GM20000 (cell line): ENCODE results near the gene ZNF439.
A peak's percentile ranks its signal among the peaks of the same experiment; 100 is the strongest.
"Not testable (repeated sequence)": the region's sequence is repeated elsewhere in the genome, so short reads cannot be mapped to it uniquely, and the experiment has no call there.

Source experiments
- DNase-seq: peaks from one replicate; pipeline ENCODE4 v3.0.0; 2012; ENCODE audit warnings: low spot score
- CTCF ChIP-seq: IDR thresholded peaks from 2 replicates; pipeline ENCODE4 v1.5.1; 2012; ENCODE audit warnings: mild to moderate bottlenecking, control low read depth; ENCODE audit errors: extremely low read depth, missing control alignments

Gene ZNF439

GRCh38 chr19:11880598-11880997 lies 32.1 kb downstream of the ZNF439 start:
- no peak for TF ChIP-seq CTCF
- DNase-seq, result no peak

- TF ChIP-seq CTCF, result peak; percentile 52
- DNase-seq, result peak; percentile 56
These were observed 32.8 kb downstream of the ZNF439 start for GRCh38 chr19:11881151-11881800.

- no peak for TF ChIP-seq CTCF
These were observed 34.1 kb downstream of the ZNF439 start for GRCh38 chr19:11882606-11883005.

GRCh38 chr19:11887234-11887610 lies 38.7 kb downstream of the ZNF439 start:
- no peak for DNase-seq
- no peak for TF ChIP-seq CTCF

More at GRCh38 chr19:11882606-11883005, 34.1 kb downstream of the ZNF439 start:
- DNase-seq, result no peak

- peak; percentile 60 for DNase-seq
- no peak for TF ChIP-seq CTCF
These were observed 39.3 kb downstream of the ZNF439 start, which contains the start of gene ZNF69 for GRCh38 chr19:11887611-11888531. Gene ZNF69 (plus strand): TSS chr19:11887782. CDS start chr19:11887924, 142 bp downstream.

- DNase-seq, result not testable (repeated sequence)
These were observed 41.4 kb downstream of the ZNF439 start for GRCh38 chr19:11889901-11890300.

- no peak for DNase-seq
- no peak for TF ChIP-seq CTCF
These were observed 42.1 kb downstream of the ZNF439 start for GRCh38 chr19:11890634-11891033.
